GM12892 (cell line): Measurements from ENCODE around the gene GIGYF2.

Experiments used
- POLR2AphosphoS5 ChIP-seq: IDR thresholded peaks from 2 replicates; pipeline ENCODE4 v1.6.1; 2011; ENCODE audit warnings: low read depth, low read length, control low read depth
- TAF1 ChIP-seq: IDR thresholded peaks from 2 replicates; pipeline ENCODE4 v1.6.1; 2011; ENCODE audit warnings: low read depth, mild to moderate bottlenecking, control low read depth, low read length, borderline replicate concordance

DNA sequence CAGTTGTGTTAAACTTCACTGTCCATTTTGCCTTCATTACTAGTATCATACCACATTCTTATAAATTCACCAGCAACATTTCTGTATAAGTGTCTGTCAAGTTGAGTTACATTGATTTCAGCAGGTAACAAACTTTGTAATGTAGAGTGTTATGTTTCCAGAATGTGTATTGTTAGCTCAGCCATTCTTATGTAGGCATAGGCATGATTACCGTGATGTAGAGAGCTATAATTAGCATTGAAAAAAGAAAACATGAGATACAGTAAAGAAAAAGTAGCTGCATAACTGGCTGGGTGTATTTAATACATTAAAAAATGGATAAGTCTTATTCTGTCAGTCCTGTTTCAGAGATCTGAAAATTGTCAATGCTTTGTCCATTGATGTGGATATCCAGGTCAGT is 70.7 kb downstream of the GIGYF2 start:
- TF ChIP-seq POLR2AphosphoS5, result no peak
- TF ChIP-seq TAF1, result no peak
